NT2/D1 (cell line): ENCODE measurements around the gene TUBA1A.
A peak's percentile ranks its signal among the peaks of the same experiment; 100 is the strongest.

ENCODE experiments used
- DNase-seq: peaks from one replicate; pipeline ENCODE4 v3.0.0-alpha.2; 2011; ENCODE audit warnings: low read depth, low spot score
- H3K27me3 ChIP-seq: 2 replicates; pipeline ENCODE4 v1.6.0; 2011; ENCODE audit warnings: mild to moderate bottlenecking; ENCODE audit not compliant: insufficient read length, insufficient read depth
- H3K36me3 ChIP-seq: 2 replicates; pipeline ENCODE4 v1.6.1; 2011; ENCODE audit warnings: mild to moderate bottlenecking, low read length, mixed read lengths; ENCODE audit not compliant: insufficient read depth, insufficient read length
- H3K4me1 ChIP-seq: 2 replicates; pipeline ENCODE4 v1.5.1; 2011; ENCODE audit not compliant: insufficient read depth, insufficient read length
- H3K4me3 ChIP-seq: 2 replicates; pipeline ENCODE4 v1.5.1; 2011; ENCODE audit warnings: low read depth; ENCODE audit not compliant: insufficient read length
- H3K9ac ChIP-seq: 2 replicates; pipeline ENCODE4 v1.6.0; 2011; ENCODE audit warnings: low read depth; ENCODE audit not compliant: insufficient read length
- H3K9me3 ChIP-seq: 2 replicates; pipeline ENCODE4 v1.5.1; 2011; ENCODE audit warnings: mild to moderate bottlenecking, low read length; ENCODE audit not compliant: insufficient read depth
- SUZ12 ChIP-seq: IDR thresholded peaks from 2 replicates; pipeline ENCODE4 v1.6.1; 2011; ENCODE audit not compliant: insufficient read length, insufficient read depth; ENCODE audit errors: extremely low read depth
- YY1 ChIP-seq: IDR thresholded peaks from 2 replicates; pipeline ENCODE4 v1.6.1; 2011; ENCODE audit not compliant: insufficient read length, insufficient read depth
- ZNF274 ChIP-seq: IDR thresholded peaks from 2 replicates; pipeline ENCODE4 v1.6.1; 2011; ENCODE audit warnings: mild to moderate bottlenecking, low read depth, low read length

Gene TUBA1A

DNA sequence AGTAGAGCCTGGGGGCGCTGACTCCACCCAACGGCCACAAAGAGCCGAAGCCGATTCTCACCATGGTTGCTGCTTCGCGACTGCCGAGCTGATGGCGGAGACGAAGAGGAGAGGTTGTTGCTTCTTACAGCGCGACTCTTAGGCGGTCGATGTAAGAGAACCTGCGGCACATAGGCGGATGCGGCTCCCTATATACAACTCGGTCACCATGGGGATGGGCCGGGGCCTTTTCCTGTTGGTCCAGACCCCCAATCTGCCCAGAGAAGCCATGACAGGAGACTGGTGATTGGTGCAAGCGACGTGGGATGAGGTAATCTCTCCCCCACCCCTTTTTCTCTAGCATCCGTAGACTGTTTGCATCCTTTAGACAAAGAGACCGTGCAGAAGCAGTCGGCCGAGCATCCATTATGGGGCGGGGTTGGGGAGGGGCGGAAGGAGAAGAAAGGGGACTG, at the start of gene TUBA1A:
TUBA1A (minus strand) TSS at position 165 of the 452 bp plus-strand sequence; CDS start at position 64, 101 bp downstream.
- no peak for TF ChIP-seq YY1
- no peak for TF ChIP-seq ZNF274
- no peak for TF ChIP-seq SUZ12
- H3K4me3 ChIP-seq, result peak within 1 kb of the TSS; percentile 87
- peak; percentile 96 for DNase-seq
- H3K27me3 ChIP-seq, result no peaks in the 10 kb centered on the region
- peak within 1 kb of the TSS; percentile 82 for H3K9ac ChIP-seq
- no peaks in the 10 kb centered on the region for H3K4me1 ChIP-seq
- peaks cover 28% of the 10 kb centered on the region for H3K36me3 ChIP-seq
- H3K9me3 ChIP-seq, result no peaks in the 10 kb centered on the region

DNA sequence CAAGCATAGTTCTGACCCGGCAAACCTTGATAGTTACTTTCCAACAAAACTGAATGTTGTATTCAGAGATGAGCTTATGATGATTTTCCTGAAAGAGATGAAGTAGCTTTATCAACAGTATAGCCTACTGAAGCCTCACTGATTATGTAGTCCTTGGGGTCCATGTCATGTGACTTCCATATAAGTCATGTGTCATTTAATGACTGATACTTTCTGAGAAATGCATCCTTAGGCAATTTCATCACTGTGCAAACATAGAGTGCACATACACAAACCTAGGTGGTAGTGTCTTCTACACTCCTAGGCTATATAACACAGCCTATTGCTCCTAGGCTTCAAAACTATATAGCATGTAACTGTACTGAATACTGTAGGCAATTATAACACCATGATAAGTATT, 47.5 kb upstream of the TUBA1A start:
- H3K4me1 ChIP-seq, result peaks cover 6% of the 10 kb centered on the region
- no peaks in the 10 kb centered on the region for H3K36me3 ChIP-seq
- TF ChIP-seq SUZ12 (no peak), YY1 (no peak), ZNF274 (no peak)
- peaks cover 5% of the 10 kb centered on the region for H3K27me3 ChIP-seq
- H3K9ac ChIP-seq, result no peak overlapping the region
- H3K4me3 ChIP-seq, result no peak overlapping the region
- H3K9me3 ChIP-seq, result no peaks in the 10 kb centered on the region
- no peak for DNase-seq

DNA sequence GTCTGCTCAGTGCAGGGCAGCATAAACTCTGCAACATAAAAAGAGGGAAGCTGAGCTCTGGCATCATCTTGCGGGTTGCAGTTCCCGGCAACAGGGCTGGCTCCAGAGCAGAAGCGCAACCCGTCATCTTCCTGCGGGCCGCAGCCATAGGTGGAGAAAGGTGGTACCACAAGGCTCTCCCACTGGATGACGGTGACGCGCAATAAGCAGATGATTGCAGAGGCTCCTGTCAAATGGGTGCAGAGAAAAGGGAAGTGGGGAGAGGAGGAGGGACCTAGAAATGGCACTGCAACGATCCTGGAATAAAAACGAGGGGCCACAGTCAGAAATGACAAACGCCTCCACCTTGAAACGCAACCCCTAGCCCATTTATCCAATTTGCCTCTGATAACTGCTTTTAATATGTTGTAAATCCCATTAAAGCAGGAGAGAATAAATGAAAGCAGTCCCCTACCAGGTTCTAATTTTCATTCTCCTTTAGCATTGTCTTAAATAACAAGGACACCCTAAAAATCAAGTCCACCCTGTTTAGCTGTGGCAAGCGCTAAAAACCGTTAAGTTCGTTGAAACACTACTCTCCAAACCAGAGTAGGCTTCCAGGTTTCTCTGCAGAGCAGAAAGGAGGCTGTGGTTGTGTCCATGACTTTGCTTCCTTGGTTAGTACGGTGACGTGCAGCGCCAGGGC, 45.1 kb upstream of the TUBA1A start:
- Histone ChIP-seq H3K9me3 (no peaks in the 10 kb centered on the region), H3K9ac (peak overlapping the region; percentile 73), H3K4me1 (peaks cover 6% of the 10 kb centered on the region), H3K4me3 (peak overlapping the region; percentile 52), H3K36me3 (no peaks in the 10 kb centered on the region), H3K27me3 (peaks cover 5% of the 10 kb centered on the region)
- no peak for DNase-seq
- TF ChIP-seq ZNF274 (no peak), SUZ12 (no peak), YY1 (no peak)

DNA sequence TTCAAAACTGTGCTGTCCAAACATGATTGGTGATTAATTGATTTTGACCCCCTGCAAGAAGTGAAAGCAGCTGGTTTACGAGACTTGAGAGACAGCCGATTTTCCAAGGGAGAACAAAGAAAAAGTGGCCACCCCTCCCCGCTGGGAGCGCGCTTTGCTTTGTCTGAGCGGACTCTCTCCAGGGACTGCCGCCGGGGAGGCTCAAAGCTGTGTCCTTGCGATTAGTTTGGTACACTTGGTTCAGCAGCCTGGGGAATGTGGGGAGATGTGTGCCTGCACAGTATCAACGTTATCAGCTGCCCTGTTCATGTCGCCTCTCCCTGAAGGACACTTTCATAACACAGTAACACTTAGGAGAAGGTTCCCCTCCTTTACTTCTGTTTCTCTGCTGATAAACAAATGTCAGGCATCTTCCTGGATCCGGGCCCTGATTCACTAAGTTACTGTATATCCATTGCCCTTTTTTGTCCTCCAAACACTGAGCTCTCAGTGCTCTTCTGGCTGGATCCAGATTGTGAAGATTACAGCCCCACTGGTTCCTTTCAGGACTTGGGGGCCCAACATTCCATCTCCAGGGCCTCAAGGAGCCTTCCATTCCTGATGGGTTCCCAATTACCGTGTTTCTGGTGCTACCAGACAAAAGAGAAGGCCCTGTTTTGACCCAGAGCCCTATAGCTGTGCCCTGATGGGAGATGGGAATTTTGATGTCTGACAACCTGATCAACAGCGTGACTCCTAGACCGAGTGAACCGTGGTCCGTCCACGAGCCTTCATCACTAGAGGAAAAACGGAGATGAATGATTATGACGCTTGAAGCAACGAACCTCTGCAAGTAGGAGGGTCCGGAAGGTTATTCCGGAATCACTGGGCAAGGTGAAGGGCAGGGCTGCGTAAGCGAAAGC, 44.3 kb upstream of the TUBA1A start:
- TF ChIP-seq ZNF274 (no peak), SUZ12 (no peak), YY1 (no peak)
- no peak overlapping the region for H3K4me3 ChIP-seq
- H3K4me1 ChIP-seq, result peaks cover 6% of the 10 kb centered on the region
- DNase-seq, result no peak
- H3K9me3 ChIP-seq, result no peaks in the 10 kb centered on the region
- H3K9ac ChIP-seq, result peak overlapping the region; percentile 63
- peaks cover 5% of the 10 kb centered on the region for H3K27me3 ChIP-seq
- no peaks in the 10 kb centered on the region for H3K36me3 ChIP-seq

DNA sequence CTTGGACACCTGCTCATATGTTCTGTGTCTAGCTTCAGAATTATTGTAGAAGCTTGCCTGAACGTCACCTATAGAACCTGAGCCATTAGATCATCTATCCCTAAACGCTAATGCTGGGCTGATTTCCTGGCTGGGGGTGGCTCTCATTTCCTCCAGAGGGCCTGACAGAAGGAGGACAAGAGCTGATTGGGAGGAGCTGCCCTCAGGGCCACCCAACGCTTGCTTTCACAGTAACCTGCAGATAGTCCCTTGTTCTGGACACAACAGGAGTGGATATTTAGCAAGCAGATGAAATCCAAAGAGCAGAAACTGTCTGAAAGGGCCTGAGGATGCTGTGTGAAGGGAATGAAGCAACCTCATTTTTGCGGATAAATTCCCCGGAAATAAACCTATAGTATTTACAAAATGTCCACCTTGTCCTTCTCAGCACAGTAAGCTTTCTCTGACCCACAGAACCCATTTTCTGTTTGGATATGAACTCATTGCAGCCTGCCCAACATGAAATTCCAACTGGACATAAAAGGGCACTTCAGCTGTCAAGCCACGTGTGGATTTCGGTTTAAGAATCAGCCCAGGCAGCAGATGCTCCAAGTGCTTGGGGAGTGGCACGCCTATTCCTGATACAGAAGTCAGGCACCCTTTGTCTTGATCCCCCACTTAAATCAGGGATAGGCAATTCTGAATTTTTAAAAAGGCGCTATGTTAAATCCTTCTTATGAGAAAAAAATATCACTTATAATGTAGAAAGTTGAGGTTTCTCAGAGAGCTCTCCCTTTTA, 43.2 kb upstream of the TUBA1A start:
- TF ChIP-seq SUZ12, result no peak
- TF ChIP-seq ZNF274, result no peak
- no peak for TF ChIP-seq YY1
- no peak for DNase-seq
- H3K9me3 ChIP-seq, result no peaks in the 10 kb centered on the region
- H3K27me3 ChIP-seq, result peaks cover 5% of the 10 kb centered on the region
- H3K4me3 ChIP-seq, result no peak overlapping the region
- H3K9ac ChIP-seq, result no peak overlapping the region
- H3K36me3 ChIP-seq, result no peaks in the 10 kb centered on the region
- peaks cover 6% of the 10 kb centered on the region for H3K4me1 ChIP-seq

DNA sequence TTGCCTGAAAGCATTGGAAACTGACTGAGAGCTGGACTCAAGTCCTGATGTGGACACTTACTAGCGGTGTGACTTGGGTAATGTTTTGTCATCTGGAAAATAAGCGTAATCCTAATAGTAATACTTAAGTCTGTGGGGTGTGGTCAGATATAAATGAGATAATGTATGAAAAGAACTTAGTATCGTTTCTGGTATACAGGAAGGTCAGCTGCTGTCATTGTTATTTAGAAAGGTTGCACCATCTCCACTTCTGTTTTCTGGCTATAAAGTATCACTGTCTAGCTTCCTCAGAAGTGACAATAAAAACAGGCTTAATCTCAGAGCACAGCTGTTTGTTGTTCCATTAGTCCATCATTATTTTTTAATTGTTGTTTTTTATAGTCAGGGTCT, 41.9 kb upstream of the TUBA1A start:
- DNase-seq, result no peak
- Histone ChIP-seq H3K27me3 (peaks cover 5% of the 10 kb centered on the region), H3K4me1 (peaks cover 6% of the 10 kb centered on the region), H3K4me3 (no peak overlapping the region), H3K36me3 (no peaks in the 10 kb centered on the region), H3K9me3 (no peaks in the 10 kb centered on the region), H3K9ac (no peak overlapping the region)
- TF ChIP-seq YY1 (no peak), SUZ12 (no peak), ZNF274 (no peak)

DNA sequence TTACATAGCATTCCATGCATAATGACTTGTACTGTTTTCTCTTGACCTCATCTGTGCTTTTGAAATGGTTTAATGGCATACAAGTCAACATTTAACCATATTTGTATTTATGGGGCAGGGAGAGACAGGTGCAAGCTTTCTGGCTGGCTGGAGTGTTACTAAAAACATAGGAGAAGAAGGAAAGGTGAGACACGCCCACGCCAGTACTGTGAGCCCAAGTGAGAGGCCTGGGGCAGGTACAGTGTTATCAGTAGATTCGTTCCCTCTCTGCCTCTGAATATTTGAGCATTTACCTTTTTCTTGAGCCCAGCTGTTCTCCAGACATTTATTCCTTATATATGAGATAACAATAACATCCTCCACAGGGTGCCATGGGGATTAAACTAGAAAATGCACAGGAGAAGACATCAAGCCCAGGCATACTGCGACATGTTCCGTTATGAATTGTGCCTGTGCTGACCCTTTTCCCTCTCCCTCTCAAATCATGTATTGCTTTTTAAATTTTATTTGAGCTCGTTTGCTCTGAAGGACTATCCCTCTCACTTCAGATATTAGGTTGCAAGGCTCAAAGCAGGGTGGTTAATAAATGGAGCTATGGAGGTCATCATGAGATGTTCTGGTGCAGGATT, 41.4 kb upstream of the TUBA1A start:
- no peak for DNase-seq
- Histone ChIP-seq H3K36me3 (no peaks in the 10 kb centered on the region), H3K9me3 (no peaks in the 10 kb centered on the region), H3K4me3 (no peak overlapping the region), H3K27me3 (peaks cover 5% of the 10 kb centered on the region), H3K9ac (no peak overlapping the region), H3K4me1 (peaks cover 6% of the 10 kb centered on the region)
- TF ChIP-seq YY1 (no peak), ZNF274 (no peak), SUZ12 (no peak)
